HG03565 (cell line): ENCODE measurements around the gene EYA3.
A peak's percentile ranks its signal among the peaks of the same experiment; 100 is the strongest.

Experiments
- ATAC-seq: cut with Tn5 transposase; IDR thresholded peaks from one replicate; pipeline ENCODE4 v1.9.1; 2021; ENCODE audit warnings: mild to moderate bottlenecking, moderate library complexity; ENCODE audit not compliant: unreplicated experiment

The EYA3 gene

DNA sequence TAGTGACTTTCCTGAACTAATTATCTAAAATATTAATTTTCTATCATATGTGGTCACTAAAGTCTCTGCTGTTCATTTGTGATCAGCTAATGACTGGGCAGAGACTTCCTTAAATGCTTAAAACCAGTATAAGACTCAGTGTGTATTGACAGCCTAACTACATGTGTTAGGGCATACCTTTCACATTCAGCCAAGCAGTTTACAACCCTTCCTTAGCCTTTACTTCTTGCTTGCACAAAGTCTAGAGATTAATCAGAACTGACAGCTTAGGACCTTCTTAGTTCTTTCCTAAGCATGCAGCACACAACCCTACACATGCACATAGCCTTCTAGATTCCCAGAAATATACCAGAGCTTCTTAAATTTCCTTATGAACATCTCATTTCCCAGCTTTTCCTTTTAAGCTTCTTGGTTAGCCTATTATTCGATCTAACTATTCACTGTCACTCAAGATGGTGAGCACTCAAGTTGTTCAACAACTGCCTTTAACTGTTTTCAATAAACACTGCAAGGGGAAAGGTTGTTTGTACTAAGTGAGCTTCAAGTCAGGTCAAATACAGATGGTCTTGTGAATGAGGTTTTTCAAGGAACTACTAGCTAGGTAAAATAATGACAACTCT, 13.4 kb downstream of the EYA3 start:
- no peak for ATAC-seq

- no peak for ATAC-seq
These were observed 14.5 kb downstream of the EYA3 start for GRCh38 chr1:28073867-28074266.

DNA sequence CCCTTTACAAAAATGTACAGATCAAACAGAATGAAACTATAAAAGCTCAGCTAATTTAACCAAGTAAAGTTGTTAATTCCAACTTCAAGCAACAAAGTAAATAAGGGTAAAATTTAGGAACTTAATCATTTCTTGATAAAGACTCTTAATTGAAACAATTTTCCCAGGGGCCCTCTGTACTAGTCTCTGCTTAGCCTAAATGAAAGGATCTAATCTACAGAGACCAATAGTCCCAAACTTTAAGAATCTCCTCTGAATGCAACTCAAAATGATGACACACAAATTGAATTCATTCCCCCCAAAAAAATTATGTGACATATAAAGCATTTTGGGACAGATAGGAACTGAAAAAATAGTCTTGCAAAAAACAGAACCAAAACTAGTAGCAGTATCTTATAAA, 16.6 kb downstream of the EYA3 start:
- ATAC-seq = no peak

- ATAC-seq = no peak
These were observed 17.5 kb downstream of the EYA3 start for GRCh38 chr1:28070725-28071593.

DNA sequence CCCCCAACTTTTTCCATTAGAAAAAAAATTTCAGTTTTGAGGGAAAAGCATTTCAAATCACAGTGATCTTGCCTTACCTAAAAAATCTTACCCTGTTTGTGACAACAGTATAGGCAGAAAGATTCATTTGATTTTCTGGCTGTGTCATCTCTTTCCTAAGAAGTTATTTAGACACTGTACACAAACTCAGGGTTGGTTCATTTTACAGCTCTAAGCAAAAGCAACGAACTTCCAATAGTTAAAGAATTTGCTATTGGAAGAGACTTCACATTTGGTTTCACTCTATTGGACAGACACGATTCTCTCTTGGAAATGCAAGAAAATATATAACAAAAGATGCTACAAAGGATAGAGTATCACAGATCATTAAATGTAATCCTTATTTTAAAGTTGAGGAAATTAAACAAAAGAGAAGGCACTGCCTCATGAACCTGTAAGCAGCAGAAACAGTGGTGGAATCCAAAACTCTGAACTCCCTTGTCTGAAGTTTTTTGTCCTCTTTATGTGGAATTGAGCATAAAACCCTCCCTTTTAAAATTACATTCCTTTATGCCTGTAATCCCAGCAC, 20.8 kb downstream of the EYA3 start:
- no peak for ATAC-seq

DNA sequence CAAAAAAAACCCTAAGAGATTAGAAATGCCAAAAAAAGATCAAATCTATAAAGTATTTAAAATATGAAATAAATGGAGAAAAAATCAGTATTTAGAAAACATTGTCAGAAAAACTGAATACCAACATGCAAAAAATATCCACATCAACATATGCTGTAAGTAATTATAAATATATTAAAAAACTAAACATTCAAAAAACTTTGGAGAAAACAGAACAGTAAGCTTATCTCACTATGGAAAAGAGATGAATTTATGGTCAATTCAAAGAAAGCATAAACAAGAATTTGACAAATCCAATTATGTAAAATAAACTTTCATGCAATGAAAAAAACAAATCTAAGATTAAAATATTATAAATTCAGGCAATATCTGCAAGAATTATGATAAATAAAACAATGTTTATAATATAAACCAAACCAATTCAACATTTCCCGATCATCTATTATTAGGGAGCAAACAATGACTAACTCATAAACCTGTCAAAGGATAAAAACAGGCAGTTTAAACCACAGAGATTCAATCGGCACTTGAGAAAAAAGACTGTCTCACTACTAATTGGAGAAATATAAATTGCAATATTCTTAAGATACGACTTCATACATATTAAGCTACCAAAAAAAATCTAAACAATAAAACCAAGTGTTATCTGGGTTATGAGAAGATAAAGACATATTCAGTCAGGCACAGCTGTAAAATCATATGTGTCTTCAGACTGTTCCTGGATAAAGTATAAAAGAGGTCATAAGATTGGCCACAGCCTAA, 21.8 kb downstream of the EYA3 start:
- ATAC-seq = no peak

GRCh38 chr1:28064064-28064463, 24.3 kb downstream of the EYA3 start:
- ATAC-seq = no peak

DNA sequence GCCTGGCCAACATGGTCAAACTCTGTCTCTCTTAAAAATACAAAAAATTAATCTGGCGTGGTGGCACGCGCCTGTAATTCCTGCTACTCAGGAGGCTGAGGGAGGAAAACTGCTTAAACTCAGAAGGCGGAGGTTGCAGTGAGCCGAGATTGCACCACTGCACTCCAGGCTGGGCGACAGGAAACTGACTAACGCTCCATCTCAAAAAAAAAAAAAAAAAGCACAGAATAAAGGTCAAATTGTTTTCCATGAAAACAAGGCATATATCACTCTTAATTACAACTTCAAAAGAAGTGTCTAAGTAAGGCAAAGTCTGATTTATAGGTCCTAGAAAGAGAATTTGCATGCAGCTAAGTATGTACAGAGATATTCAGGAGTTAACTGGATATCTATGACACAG, 25.6 kb downstream of the EYA3 start:
- ATAC-seq = no peak

DNA sequence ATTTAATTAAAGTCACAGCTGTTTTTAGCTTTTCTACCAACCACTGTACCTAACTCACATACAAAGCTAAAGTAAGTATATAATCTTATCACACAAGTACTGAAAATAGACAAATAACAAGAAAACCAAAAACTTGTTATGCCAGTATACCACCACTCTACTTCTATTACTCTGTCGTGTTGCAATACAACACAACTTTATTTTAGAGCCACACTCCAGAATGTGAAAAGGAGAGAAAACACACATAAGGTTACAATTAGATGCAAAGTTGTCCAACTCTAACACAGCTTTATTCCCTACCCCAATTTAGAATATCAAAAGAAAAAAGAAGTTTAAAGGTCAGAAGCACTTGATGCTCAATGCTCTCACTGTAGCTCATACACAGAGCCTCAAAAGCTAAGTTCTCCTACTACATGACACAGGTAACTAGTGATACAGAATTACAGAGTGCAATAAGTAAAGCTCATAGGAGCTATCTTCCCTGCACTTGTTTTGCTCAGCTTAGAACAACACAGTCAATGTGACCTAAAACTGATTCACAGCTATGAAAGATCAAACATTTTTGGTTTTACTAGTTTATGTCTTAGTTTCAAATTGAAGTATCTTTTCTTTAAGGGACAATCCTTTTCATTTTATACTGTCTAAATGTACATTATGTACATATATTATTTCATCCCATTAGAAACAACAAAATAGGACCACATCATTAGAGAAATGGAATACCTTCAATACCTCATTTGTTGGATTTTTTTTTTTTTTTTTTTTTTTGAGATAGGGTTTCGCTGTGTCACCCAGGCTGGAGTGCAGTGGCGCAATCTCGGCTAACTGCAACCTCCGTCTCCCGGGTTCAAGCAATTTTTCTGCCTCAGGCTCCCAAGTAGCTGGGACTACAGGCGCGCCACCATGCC, 29.2 kb downstream of the EYA3 start:
- no peak for ATAC-seq

- ATAC-seq = no peak
These were observed 30.2 kb downstream of the EYA3 start for GRCh38 chr1:28058168-28058567.

GRCh38 chr1:28056129-28056925, 32.1 kb downstream of the EYA3 start:
- ATAC-seq = peak; percentile 65

DNA sequence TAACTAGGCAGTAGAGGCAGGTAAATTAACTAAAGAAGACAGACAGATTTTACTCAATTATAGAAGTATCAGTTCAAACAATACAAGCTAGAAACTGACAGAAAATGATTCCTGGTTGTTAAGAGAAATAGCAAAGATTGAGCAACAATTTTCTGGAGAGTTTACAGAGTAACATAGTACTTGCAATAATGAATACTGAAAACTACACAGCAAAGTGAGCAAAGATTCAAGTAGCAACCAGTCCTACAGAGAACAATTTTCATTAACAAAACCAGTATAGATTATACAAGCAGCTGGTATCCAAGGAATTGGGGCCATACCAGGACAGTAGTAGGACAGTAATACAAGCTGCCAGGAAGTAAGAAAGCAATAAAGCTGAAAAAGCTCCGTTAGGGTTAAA, 37.6 kb downstream of the EYA3 start:
- ATAC-seq = no peak

DNA sequence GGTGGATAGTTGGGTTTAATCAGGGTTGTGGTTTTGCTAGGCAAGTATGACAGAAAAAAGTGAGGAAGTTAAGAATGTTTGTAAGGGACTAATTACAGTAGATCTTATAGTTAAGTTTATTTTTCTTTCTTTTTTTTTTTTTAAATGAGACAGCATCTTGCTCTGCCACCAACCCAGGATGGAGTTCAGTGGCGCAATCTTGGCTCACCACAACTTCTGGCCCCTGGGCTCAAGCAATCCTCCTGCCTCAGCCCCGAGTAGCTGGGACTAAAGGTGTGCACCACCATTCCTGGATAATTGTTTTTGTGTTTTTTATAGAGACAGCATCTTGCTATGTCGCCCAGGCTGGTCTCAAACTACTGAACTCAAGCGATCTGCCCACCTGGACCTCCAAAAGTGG, 41.7 kb downstream of the EYA3 start:
- ATAC-seq = no peak

- ATAC-seq = no peak
These were observed 42.6 kb downstream of the EYA3 start for GRCh38 chr1:28045777-28046176.

- ATAC-seq = no peak
These were observed 44.0 kb downstream of the EYA3 start for GRCh38 chr1:28044399-28044798.

DNA sequence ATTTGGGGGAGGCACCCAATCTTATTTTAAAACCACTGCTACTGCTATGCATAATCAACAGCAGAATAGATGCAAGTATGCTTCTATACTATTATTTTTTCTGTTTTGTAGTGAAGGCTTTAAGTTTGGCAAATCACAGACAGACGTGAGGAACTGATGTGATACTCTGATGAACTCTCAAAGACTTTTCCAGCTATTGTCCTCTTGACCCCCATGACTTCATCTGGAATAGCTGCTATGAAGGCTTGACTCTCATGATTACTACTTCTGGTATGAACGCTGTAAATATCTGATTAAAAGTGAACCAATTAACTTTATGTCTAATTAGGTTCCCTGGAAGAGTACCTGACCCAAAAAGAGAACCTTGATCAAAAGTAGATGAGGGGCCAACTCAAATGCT, 49.1 kb downstream of the EYA3 start:
- ATAC-seq = no peak

- ATAC-seq = no peak
These were observed 50.5 kb downstream of the EYA3 start for GRCh38 chr1:28037946-28038345.

DNA sequence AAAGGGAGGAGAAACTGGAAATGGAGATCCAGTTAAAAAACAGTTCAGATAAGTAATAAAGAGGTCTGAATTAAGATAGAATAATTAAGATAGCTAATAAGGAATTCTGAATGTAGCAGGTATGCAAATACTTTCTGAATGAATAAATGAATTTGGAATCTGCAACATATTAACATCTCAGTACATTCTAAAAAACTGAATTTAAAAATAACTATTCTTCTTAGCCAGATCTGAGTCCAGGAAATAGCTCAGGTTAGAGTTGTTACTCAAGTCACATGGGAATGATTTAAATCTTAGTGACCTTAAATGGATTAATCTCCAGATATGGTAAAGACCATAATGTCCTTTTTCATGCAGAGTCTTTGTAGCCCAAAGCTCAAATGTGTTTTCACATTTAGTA, 51.2 kb downstream of the EYA3 start:
- ATAC-seq = no peak

- no peak for ATAC-seq
These were observed 52.0 kb downstream of the EYA3 start for GRCh38 chr1:28036431-28036830.

GRCh38 chr1:28035420-28035819, 53.0 kb downstream of the EYA3 start:
- ATAC-seq = no peak
